SU-DHL-6 (cell line): ENCODE data around the gene SEBOX.

ENCODE experiments used
- CTCF ChIP-seq: fragments of 200-600 bp; sonication (generic); IDR thresholded peaks from one replicate; pipeline ENCODE4 v1.5.1; 2017; ENCODE audit warnings: antibody characterized with exemption, mild to moderate bottlenecking, low read length, moderate library complexity; ENCODE audit not compliant: insufficient read depth, poor library complexity, severe bottlenecking
- EZH2phosphoT487 ChIP-seq: fragments of 200-600 bp; sonication (generic), shearing (Covaris generic); conservative IDR thresholded peaks from 2 replicates; pipeline ENCODE4 v1.6.1; 2018; ENCODE audit warnings: mild to moderate bottlenecking, antibody characterized with exemption, low read length, moderate library complexity, mixed read lengths

GRCh38 chr17:28385037-28385400 lies 20.0 kb upstream of the SEBOX start:
- TF ChIP-seq CTCF (no peak), EZH2phosphoT487 (no peak)
